GM23248 (cell line): Measurements from ENCODE around the gene CACNA1B. TPM values are rescaled to one million over a fixed set of nuclear protein-coding genes. Genes with fewer than 3 reads are reported as not detected.

Source experiments
- DNase-seq: peaks from one replicate; pipeline ENCODE4 v3.0.0-alpha.2; 2015
- H2AFZ ChIP-seq: fragments of 200-600 bp; sonication (generic); 2 replicates; pipeline ENCODE4 v1.6.1; 2016; ENCODE audit warnings: antibody characterized with exemption
- H3F3A ChIP-seq: fragments of 200-600 bp; sonication (generic); 2 replicates; pipeline ENCODE4 v1.6.1; 2016; ENCODE audit warnings: mild to moderate bottlenecking, antibody characterized with exemption, mixed run types; ENCODE audit not compliant: insufficient read depth
- H3K27ac ChIP-seq: fragments of 200-600 bp; sonication (generic); 2 replicates; pipeline ENCODE4 v1.5.1; 2016; ENCODE audit warnings: mild to moderate bottlenecking
- H3K27me3 ChIP-seq: fragments of 200-600 bp; sonication (generic); replicated peaks from 2 replicates; pipeline ENCODE4 v1.6.1; 2016; ENCODE audit warnings: mild to moderate bottlenecking; ENCODE audit not compliant: insufficient read depth
- H3K36me3 ChIP-seq: fragments of 200-600 bp; sonication (generic); 2 replicates; pipeline ENCODE4 v1.6.1; 2016; ENCODE audit warnings: low read depth, mild to moderate bottlenecking
- H3K4me1 ChIP-seq: fragments of 200-600 bp; sonication (generic); 2 replicates; pipeline ENCODE4 v1.6.1; 2016; ENCODE audit warnings: mild to moderate bottlenecking; ENCODE audit not compliant: insufficient read depth
- H3K4me2 ChIP-seq: fragments of 200-600 bp; sonication (generic); one replicate; pipeline ENCODE4 v1.6.1; 2016; ENCODE audit warnings: mild to moderate bottlenecking; ENCODE audit not compliant: unreplicated experiment
- H3K4me3 ChIP-seq: fragments of 200-600 bp; sonication (generic); 2 replicates; pipeline ENCODE4 v1.5.1; 2016; ENCODE audit warnings: mild to moderate bottlenecking
- H3K79me2 ChIP-seq: fragments of 200-600 bp; sonication (generic); 2 replicates; pipeline ENCODE4 v1.6.1; 2016; ENCODE audit warnings: mild to moderate bottlenecking; ENCODE audit not compliant: insufficient read depth
- H3K9ac ChIP-seq: fragments of 200-600 bp; sonication (generic); 2 replicates; pipeline ENCODE4 v1.6.1; 2016; ENCODE audit warnings: mild to moderate bottlenecking
- H3K9me2 ChIP-seq: fragments of 200-600 bp; sonication (generic); 2 replicates; pipeline ENCODE4 v1.6.1; 2016; ENCODE audit warnings: mixed run types, mild to moderate bottlenecking, moderate library complexity; ENCODE audit not compliant: insufficient read depth
- H3K9me3 ChIP-seq: fragments of 200-600 bp; sonication (generic); one replicate; pipeline ENCODE4 v1.6.1; 2017; ENCODE audit warnings: low read depth
- H4K20me1 ChIP-seq: fragments of 200-600 bp; sonication (generic); 2 replicates; pipeline ENCODE4 v1.6.0; 2016; ENCODE audit not compliant: insufficient read depth
- EZH2 ChIP-seq: fragments of 200-600 bp; sonication (generic); IDR thresholded peaks from 2 replicates; pipeline ENCODE4 v1.6.1; 2018; ENCODE audit warnings: antibody characterized with exemption, mild to moderate bottlenecking; ENCODE audit not compliant: insufficient read depth, poor library complexity, severe bottlenecking
- EZH2phosphoT487 ChIP-seq: fragments of 200-600 bp; sonication (generic); IDR thresholded peaks from 2 replicates; pipeline ENCODE4 v1.6.1; 2018; ENCODE audit warnings: antibody characterized with exemption, moderate library complexity, mild to moderate bottlenecking, low read depth; ENCODE audit not compliant: insufficient read depth
- WGBS, 2 experiments: methylation state at CpG; one replicate each; pipeline ENCODE4 v1.1.6; 2015 to 2017; ENCODE audit warnings: low lambda C conversion rate in 2 of 2, low coverage in 1 of 2; ENCODE audit errors: missing lambda C conversion rate in 2 of 2; 5-methylcytosine and 5-hydroxymethylcytosine counted together
- in situ Hi-C: fragments of 300-500 bp; cut with MboI; formaldehyde crosslinking; loops from 2 replicates; pipeline ENCODE4 v1.15.0; 2020
- polyA plus RNA-seq: library from polyadenylated mRNA; unstranded; fragments of >200 nt; fragmentation: Nextera tagmentation; extraction: Ambion mirVana; gene quantifications from 2 replicates; pipeline ENCODE4 v1.2.1, GENCODE V29; 2016
- total RNA-seq: library from RNA; depleted of rRNA; stranded (reverse); fragments of >200 nt; shearing (Covaris generic); gene quantifications from 2 replicates; pipeline ENCODE4 v1.2.3, GENCODE V29; 2014

CACNA1B gene
- total and polyA plus RNA-seq, 2 experiments from 2014 or later, result not detected

- H3K9me3 ChIP-seq, result no peaks in the 10 kb centered on the region
Observed at GRCh38 chr9:138115506-138115905, 237.9 kb downstream of the CACNA1B start.

GRCh38 chr9:138116521-138116920 is 238.9 kb downstream of the CACNA1B start:
- no peak overlapping the region for H2AFZ ChIP-seq
- WGBS, 2 experiments, result 42 to 44% methylated on average over 6 of the region's 6 CpGs
- no peaks in the 10 kb centered on the region for H3K4me1 ChIP-seq
- no peaks in the 10 kb centered on the region for H3K27me3 ChIP-seq
- no peaks in the 10 kb centered on the region for H3K36me3 ChIP-seq
- H3K4me3 ChIP-seq, result no peak overlapping the region
- H4K20me1 ChIP-seq, result no peaks in the 10 kb centered on the region
- H3K4me2 ChIP-seq, result no peak overlapping the region
- in situ Hi-C loops, result no loop called here
- no peaks in the 10 kb centered on the region for H3K9me3 ChIP-seq
- no peaks in the 10 kb centered on the region for H3K79me2 ChIP-seq
- DNase-seq, result no peak
- no peaks in the 10 kb centered on the region for H3K9me2 ChIP-seq
- H3K27ac ChIP-seq, result no peak overlapping the region
- TF ChIP-seq EZH2 (no peak), EZH2phosphoT487 (no peak)
- no peak overlapping the region for H3K9ac ChIP-seq
- H3F3A ChIP-seq, result no peaks in the 10 kb centered on the region

More at GRCh38 chr9:138115506-138115905, 237.9 kb downstream of the CACNA1B start:
- DNase-seq, result no peak
- Histone ChIP-seq H3K27me3 (no peaks in the 10 kb centered on the region), H3K36me3 (no peaks in the 10 kb centered on the region), H3F3A (no peaks in the 10 kb centered on the region), H3K9me2 (no peaks in the 10 kb centered on the region), H3K27ac (no peak overlapping the region), H3K79me2 (no peaks in the 10 kb centered on the region), H3K4me1 (no peaks in the 10 kb centered on the region), H4K20me1 (no peaks in the 10 kb centered on the region), H3K4me3 (no peak overlapping the region), H3K9ac (no peak overlapping the region), H2AFZ (no peak overlapping the region), H3K4me2 (no peak overlapping the region)
- in situ Hi-C loops, result no loop called here
- 38 to 42% methylated on average over 7 of the region's 7 CpGs for WGBS, 2 experiments
- TF ChIP-seq EZH2phosphoT487, result no peak
- TF ChIP-seq EZH2, result no peak

- Histone ChIP-seq H3K79me2 (no peaks in the 10 kb centered on the region), H3F3A (no peaks in the 10 kb centered on the region), H3K4me2 (no peak overlapping the region), H4K20me1 (no peaks in the 10 kb centered on the region), H3K27ac (no peak overlapping the region), H3K4me1 (no peaks in the 10 kb centered on the region), H2AFZ (no peak overlapping the region), H3K27me3 (no peaks in the 10 kb centered on the region), H3K9ac (no peak overlapping the region), H3K9me3 (no peaks in the 10 kb centered on the region), H3K4me3 (no peak overlapping the region), H3K9me2 (no peaks in the 10 kb centered on the region), H3K36me3 (no peaks in the 10 kb centered on the region)
- no peak for DNase-seq
- 19 to 21% methylated on average over 12 to 14 of the region's 14 CpGs for WGBS, 2 experiments
- in situ Hi-C loops, result no loop called here
- TF ChIP-seq EZH2 (no peak), EZH2phosphoT487 (no peak)
Observed at GRCh38 chr9:138117101-138117750, 239.6 kb downstream of the CACNA1B start.

- in situ Hi-C loops, result no loop called here
Observed at GRCh38 chr9:138117836-138118235, 240.3 kb downstream of the CACNA1B start.

More at GRCh38 chr9:138117836-138118235, 240.3 kb downstream of the CACNA1B start:
- TF ChIP-seq EZH2 (no peak), EZH2phosphoT487 (no peak)
- H2AFZ ChIP-seq, result no peak overlapping the region
- no peak overlapping the region for H3K4me2 ChIP-seq
- no peaks in the 10 kb centered on the region for H3K9me2 ChIP-seq
- no peaks in the 10 kb centered on the region for H3K9me3 ChIP-seq
- no peak overlapping the region for H3K27ac ChIP-seq
- no peaks in the 10 kb centered on the region for H4K20me1 ChIP-seq
- no peak overlapping the region for H3K4me3 ChIP-seq
- no peak for DNase-seq
- H3K27me3 ChIP-seq, result no peaks in the 10 kb centered on the region
- 37 to 46% methylated on average over 4 to 6 of the region's 6 CpGs for WGBS, 2 experiments
- no peaks in the 10 kb centered on the region for H3K79me2 ChIP-seq
- H3F3A ChIP-seq, result no peaks in the 10 kb centered on the region
- no peaks in the 10 kb centered on the region for H3K4me1 ChIP-seq
- H3K9ac ChIP-seq, result no peak overlapping the region
- no peaks in the 10 kb centered on the region for H3K36me3 ChIP-seq
